Skeletal muscle cell (primary cell): ENCODE results near the gene ESR2.

Experiments used
- DNase-seq: peaks from one replicate; pipeline ENCODE4 v3.0.0-alpha.2; 2010; ENCODE audit warnings: low read depth
- H3K4me3 ChIP-seq: 2 replicates; pipeline ENCODE4 v1.5.1; 2011; ENCODE audit warnings: low read depth, mild to moderate bottlenecking, control low read depth, low read length, moderate library complexity

Gene ESR2

DNA sequence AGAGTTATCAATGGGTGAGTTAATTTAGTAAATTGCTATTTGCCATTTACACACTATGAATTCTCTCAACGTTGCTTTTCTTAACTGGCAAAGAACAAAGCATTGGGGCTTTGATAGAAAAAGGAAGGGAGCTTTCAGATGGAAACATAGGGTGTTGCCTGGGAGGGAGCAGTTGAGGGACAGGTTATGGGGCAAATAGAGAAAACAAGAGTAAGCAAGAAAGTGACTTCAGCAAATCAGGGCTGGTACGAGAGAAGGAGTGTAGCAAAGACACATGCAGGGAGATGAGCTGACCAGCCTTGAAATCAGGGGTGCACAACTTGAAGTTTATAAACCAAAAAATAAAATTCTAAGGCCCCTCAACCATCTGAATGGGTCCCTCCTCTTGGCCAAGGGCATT, 15.7 kb downstream of the ESR2 start:
- DNase-seq: no peak
- H3K4me3 ChIP-seq: no peak overlapping the region

- no peak for DNase-seq
- no peak overlapping the region for H3K4me3 ChIP-seq
Measured at GRCh38 chr14:64272019-64272418, 22.2 kb downstream of the ESR2 start.

DNA sequence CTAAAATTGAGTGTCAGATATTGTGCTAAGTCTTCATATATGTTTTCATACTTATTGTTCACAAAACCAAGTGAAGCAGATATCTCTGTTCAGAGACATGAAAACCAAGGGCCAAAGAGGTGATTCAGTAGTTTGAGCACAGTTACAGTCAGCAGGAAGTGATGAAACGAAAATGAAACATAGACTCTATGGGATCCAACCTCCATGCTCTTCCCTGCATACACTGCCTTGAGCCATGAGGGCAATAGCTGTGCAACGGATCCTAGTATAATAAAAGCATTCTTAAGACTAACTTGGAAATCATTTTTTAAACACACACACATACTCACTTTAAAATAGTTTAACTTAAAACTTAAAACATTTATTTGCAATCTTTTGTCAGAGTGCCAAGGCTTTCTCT, 27.9 kb downstream of the ESR2 start:
- DNase-seq: peak; percentile 13

GRCh38 chr14:64265222-64265621, 28.9 kb downstream of the ESR2 start:
- DNase-seq: no peak
- no peak overlapping the region for H3K4me3 ChIP-seq

More for the DNA sequence above, 27.9 kb downstream of the ESR2 start:
- no peak overlapping the region for H3K4me3 ChIP-seq

DNA sequence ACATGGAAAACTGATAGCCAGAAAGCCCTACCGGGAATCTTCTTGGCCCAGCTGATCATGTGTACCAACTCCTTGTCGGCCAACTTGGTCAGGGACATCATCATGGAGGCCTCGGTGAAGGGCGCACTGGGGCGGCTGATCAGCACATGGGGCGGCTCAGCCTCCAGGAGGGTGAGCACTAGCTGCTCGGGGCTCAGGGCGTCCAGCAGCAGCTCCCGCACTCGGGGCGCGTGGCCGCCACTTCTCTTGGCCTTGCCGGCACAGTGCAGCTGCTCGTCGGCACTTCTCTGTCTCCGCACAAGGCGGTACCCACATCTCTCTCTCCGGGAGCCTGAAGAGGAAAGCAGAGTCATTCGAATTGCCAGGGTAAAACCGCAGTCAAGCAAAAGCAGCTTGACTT, 33.8 kb downstream of the ESR2 start:
- no peak overlapping the region for H3K4me3 ChIP-seq
- no peak for DNase-seq

DNA sequence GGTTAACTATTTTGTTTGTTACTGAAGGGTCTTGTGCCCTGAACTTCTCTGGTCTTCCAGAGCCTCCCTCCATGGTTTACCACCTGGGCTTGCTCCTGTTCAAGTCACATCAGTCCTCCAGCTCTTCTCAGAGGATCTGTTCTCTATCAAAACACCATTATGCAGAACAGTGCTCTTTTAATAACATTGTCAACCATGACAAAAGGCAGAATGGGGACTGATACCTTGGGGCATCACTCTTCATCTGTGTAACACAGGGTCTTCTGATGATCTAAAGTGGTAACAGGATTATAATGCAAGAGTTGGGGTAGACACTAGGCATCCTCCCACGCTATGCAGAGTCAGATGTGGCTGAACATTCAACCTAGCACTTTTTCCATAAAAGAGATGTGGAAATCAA, 38.4 kb downstream of the ESR2 start:
- no peak for DNase-seq
- no peak overlapping the region for H3K4me3 ChIP-seq

- peak; percentile 16 for DNase-seq
- no peak overlapping the region for H3K4me3 ChIP-seq
Measured at GRCh38 chr14:64253672-64254071, 40.5 kb downstream of the ESR2 start.

DNA sequence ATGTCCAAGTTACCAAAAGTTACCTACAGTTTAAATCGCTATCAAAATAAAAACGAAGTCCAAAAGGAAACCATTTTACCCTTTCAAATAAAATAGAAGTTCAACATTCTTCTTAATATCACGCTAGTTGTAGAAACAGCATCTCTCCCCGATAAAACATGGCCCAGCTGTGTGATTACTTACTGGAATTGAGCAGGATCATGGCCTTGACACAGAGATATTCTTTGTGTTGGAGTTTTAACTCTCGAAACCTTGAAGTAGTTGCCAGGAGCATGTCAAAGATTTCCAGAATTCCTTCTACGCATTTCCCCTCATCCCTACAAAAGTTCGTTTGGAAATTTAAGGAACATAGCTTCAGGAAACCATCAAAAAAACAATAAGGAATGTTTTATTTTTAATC, 44.8 kb downstream of the ESR2 start:
- H3K4me3 ChIP-seq: no peak overlapping the region
- DNase-seq: no peak

DNA sequence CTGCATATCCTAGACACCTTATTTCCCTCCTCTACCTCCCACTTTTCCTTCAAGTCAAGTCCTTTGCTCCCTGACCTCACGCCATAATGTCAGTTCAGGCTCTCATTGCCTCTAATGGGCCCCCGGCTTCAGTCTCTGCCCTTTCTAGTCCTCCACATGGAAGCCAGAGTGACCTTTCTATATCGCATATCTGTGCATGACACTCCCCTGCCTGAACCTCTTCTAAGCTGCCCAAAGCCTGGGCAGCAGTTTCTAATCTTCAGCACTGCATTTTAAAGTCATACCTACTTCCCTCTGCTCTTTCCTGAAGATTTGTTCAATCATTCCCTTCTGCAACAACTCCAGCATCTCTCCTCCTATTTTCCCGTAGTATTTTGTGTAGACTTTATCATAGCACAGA, 45.5 kb downstream of the ESR2 start:
- no peak overlapping the region for H3K4me3 ChIP-seq
- no peak for DNase-seq

DNA sequence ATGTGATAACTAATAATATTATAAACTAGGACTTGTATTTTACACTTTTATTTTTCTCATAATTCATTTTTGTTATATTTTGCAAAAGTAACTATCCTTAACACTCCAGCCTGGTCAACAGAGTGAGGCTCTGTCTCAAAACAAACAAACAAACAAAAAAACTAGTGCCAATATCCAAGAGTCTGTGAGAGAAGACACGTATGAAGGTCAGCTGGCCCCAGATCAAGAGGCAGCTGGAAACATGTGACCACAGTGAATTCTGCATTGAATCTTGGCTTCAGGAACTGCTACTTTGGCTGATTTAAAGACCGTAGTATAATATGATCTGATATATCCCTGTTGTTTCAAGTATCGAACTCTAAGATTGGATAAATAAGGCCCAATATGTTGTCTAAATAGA, 47.0 kb downstream of the ESR2 start:
- no peak for DNase-seq
- H3K4me3 ChIP-seq: no peak overlapping the region

- DNase-seq: no peak
- no peak overlapping the region for H3K4me3 ChIP-seq
Measured at GRCh38 chr14:64246688-64247087, 47.5 kb downstream of the ESR2 start.

DNA sequence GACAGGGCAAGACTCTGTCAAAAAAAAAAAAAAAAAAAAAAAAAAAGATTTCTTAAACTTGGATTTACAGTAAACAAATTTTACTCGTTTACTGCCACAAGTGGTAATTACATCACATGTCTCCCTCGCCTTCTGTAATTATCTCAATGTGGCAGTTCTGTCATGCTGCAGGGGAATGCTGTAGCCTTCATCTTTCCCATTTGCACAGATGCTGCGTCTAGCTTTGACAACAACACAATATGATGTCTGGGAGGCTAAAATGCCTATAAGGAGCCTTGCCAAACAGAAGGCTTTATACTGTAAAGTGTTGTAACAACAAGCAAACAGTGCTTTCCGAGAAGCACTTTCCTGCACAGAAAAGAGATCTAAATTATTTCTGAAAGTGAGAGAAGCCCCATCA, 48.7 kb downstream of the ESR2 start:
- DNase-seq: no peak
- no peak overlapping the region for H3K4me3 ChIP-seq

DNA sequence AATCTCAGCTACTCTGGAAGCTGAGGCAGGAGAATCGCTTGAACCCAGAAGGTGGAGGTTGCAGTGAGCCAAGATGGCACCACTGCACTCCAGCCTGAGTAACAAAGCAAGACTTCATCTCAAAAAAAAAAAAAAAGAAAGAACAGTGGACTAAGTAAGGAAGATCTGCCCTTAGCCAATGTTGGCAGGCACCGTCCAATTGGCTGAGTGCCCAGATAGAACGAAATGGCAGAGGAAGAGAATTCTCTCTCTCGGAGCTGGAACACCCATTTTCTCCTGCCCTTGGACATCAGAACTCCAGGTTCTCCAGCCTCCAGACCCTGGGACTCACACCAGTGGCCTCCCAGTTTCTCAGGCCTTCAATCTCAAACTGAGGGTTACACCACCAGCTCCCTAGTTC, 49.9 kb downstream of the ESR2 start:
- no peak for DNase-seq
- H3K4me3 ChIP-seq: no peak overlapping the region

GRCh38 chr14:64238631-64239030, 55.5 kb downstream of the ESR2 start:
- H3K4me3 ChIP-seq: no peak overlapping the region
- DNase-seq: no peak

DNA sequence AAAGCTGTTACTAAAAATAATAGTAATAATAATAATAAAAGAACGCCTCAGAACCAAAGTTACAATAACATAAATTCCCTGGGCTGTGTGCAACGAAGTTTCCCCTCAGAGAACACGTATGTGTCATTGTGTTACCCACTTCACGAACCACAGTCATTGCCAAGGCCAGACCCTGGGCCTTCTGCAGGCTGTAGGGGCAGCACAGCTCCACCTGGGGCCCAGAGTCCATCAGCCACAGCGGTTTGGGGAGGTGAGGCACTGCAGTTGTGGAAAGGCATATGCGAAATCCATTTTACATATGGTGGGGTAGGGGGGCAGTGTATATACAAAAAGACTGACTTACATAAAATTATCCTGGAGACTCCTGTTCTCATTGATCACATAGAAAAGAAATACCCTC, 56.1 kb downstream of the ESR2 start:
- DNase-seq: no peak
- H3K4me3 ChIP-seq: no peak overlapping the region

- H3K4me3 ChIP-seq: no peak overlapping the region
Measured at GRCh38 chr14:64235652-64236640, 58.2 kb downstream of the ESR2 start.

GRCh38 chr14:64234877-64235651, 59.1 kb downstream of the ESR2 start:
- DNase-seq: peak; percentile 12
- no peak overlapping the region for H3K4me3 ChIP-seq

More at GRCh38 chr14:64235652-64236640, 58.2 kb downstream of the ESR2 start:
- no peak for DNase-seq

DNA sequence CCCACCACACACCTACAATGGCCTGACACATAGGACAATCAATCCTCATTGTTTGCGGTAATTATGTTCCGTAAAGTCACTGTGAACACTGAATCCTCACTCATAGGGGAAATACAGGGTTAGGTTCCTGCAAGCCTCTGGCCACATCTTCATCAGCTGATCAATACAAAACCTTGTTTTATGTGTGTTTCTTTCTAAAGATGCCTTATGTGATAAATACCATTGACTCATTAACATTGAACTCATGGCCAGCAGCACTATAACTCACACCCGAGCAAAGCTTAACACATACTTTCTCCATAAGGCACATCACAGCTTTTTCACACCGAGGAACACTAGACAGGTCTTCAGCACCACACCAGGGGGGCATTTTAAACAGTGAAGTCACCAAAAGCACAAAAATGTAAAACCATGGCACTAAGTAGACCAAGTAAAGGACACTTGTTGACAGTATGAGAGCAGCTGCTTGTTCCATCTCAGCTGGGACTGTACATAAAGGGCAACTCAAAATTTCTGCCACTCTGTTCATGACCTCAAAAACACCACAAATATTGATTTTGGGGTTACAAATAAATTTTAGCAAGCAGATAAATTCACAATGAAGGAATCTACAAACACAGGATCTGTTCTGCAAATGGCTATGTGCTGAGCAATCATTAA, 60.5 kb downstream of the ESR2 start:
- no peak overlapping the region for H3K4me3 ChIP-seq
- no peak for DNase-seq

DNA sequence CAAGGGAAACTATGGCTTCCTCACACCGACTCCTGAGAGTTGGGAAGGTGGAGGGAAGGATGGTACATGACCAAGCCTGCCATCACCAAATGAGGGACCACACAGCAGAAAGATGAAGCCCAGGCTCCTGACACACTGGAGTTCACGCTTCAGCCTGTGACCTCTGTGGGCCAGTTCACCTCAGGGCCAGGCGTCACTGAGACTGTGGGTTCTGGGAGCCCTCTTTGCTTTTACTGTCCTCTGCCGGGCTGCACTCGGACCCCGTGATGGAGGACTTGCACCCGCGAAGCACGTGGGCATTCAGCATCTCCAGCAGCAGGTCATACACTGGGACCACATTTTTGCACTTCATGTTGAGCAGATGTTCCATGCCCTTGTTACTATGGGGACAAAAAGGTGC, 61.2 kb downstream of the ESR2 start:
- H3K4me3 ChIP-seq: no peak overlapping the region
- DNase-seq: no peak
